Caco-2 (cell line): ENCODE results near the gene NLGN2. TPM values are rescaled to one million over a fixed set of nuclear protein-coding genes. Genes with fewer than 3 reads are reported as not detected.
A peak's percentile ranks its signal among the peaks of the same experiment; 100 is the strongest.

Source experiments
- BruUV-seq: library from RNA; stranded (reverse); fragments of 400-500 nt; replicated peaks from 2 replicates; lab custom pipeline; 2021; lab: Mats Ljungman, UMichigan
- CTCF ChIA-PET: fragments of 300-600 bp; sonication (Branson Sonifier 250); formaldehyde crosslinking; loops from one replicate; lab custom pipeline; 2022; ENCODE audit warnings: antibody characterized with exemption; lab: Charles Lee
- POLR2A ChIA-PET: fragments of 300-600 bp; sonication (Branson Sonifier 250); formaldehyde crosslinking; loops from one replicate; lab custom pipeline; 2022; ENCODE audit warnings: antibody characterized with exemption; lab: Charles Lee
- DNase-seq, 2 experiments: peaks; one replicate each; pipeline versions ENCODE4 v3.0.0 to v3.0.0-alpha.2; 2020 to 2022
- H3K27me3 ChIP-seq: replicated peaks from 2 replicates; pipeline ENCODE4 v1.6.0; 2011; ENCODE audit warnings: low read length; ENCODE audit not compliant: control insufficient read depth, insufficient read depth
- H3K36me3 ChIP-seq: 2 replicates; pipeline ENCODE4 v1.5.1; 2011; ENCODE audit warnings: low read length; ENCODE audit not compliant: control insufficient read depth, insufficient read depth
- H3K4me1 ChIP-seq: fragments of 250-450 bp; sonication (Bioruptor Pico); 2 replicates; pipeline ENCODE4 v1.5.1; 2020; ENCODE audit warnings: mild to moderate bottlenecking
- H3K4me3 ChIP-seq: 2 replicates; pipeline ENCODE4 v1.5.1; 2011; ENCODE audit warnings: low read depth, mild to moderate bottlenecking, control low read depth, low read length
- H3K9me3 ChIP-seq: fragments of 250-450 bp; sonication (Bioruptor Pico); 2 replicates; pipeline ENCODE4 v1.5.1; 2020; ENCODE audit warnings: mild to moderate bottlenecking, moderate library complexity
- H3K27ac Mint-ChIP-seq: one replicate; pipeline ENCODE4 v1.8.0; 2022; ENCODE audit warnings: mixed read lengths; ENCODE audit not compliant: unreplicated experiment
- H3K27me3 Mint-ChIP-seq: one replicate; pipeline ENCODE4 v1.8.0; 2022; ENCODE audit warnings: mixed read lengths; ENCODE audit not compliant: insufficient read depth, unreplicated experiment
- H3K36me3 Mint-ChIP-seq: one replicate; pipeline ENCODE4 v1.8.0; 2022; ENCODE audit warnings: mild to moderate bottlenecking, mixed read lengths; ENCODE audit not compliant: insufficient read depth, unreplicated experiment
- H3K4me1 Mint-ChIP-seq: one replicate; pipeline ENCODE4 v1.8.0; 2022; ENCODE audit warnings: low read depth, mixed read lengths; ENCODE audit not compliant: unreplicated experiment
- H3K4me3 Mint-ChIP-seq: one replicate; pipeline ENCODE4 v1.8.0; 2022; ENCODE audit warnings: mild to moderate bottlenecking, moderate library complexity, mixed read lengths; ENCODE audit not compliant: unreplicated experiment
- H3K9me3 Mint-ChIP-seq: one replicate; pipeline ENCODE4 v1.8.0; 2022; ENCODE audit warnings: mixed read lengths; ENCODE audit not compliant: unreplicated experiment
- CTCF ChIP-seq, 2 experiments: fragments of 200-600 bp in 1 of 2; IDR thresholded peaks; 1 replicate in 1 of 2; 2 replicates in 1 of 2; pipeline versions ENCODE4 v1.5.1 to v1.8.0; 2011 to 2022; ENCODE audit warnings: antibody characterized with exemption in 1 of 2, control low read depth in 1 of 2, inconsistent platforms in 1 of 2, low read depth in 1 of 2, low read length in 1 of 2, mild to moderate bottlenecking in 1 of 2, moderate library complexity in 1 of 2; ENCODE audit not compliant: insufficient read depth in 1 of 2, severe bottlenecking in 1 of 2, unreplicated experiment in 1 of 2
- intact Hi-C: fragments of 100-400 bp; cut with micrococcal nuclease; formaldehyde crosslinking; loops from one replicate; pipeline ENCODE4 v1.10.0; 2022; ENCODE audit not compliant: unreplicated experiment
- total RNA-seq: library from RNA; stranded (reverse); gene quantifications from 2 replicates; pipeline ENCODE4 v1.2.3, GENCODE V29; 2022

NLGN2 gene
- total RNA-seq, 1 experiment from 2014 or later: 12.6 TPM

GRCh38 chr17:7444682-7445618 lies 37.3 kb downstream of the NLGN2 start, which contains the start of gene CHRNB1:
Gene CHRNB1, plus strand, starts transcription at chr17:7445061. Its CDS starts 67 bp downstream, at chr17:7445128.
- peak in 1 of 2 experiments; percentile 36 for DNase-seq
- TF ChIP-seq CTCF (IDR thresholded peaks at IDR 0.05; ENCODE audit: insufficient read depth in 1 of 2, low read depth in 1 of 2, low read length in 1 of 2, severe bottlenecking in 1 of 2, unreplicated experiment in 1 of 2): no peak
- Mint-ChIP-seq H3K27ac (no peak within 1 kb of the TSS), H3K27me3 (peaks cover 3% of the 10 kb centered on the region), H3K4me1 (no peaks in the 10 kb centered on the region), H3K4me3 (peak within 1 kb of the TSS; percentile 67), H3K36me3 (no peaks in the 10 kb centered on the region), H3K9me3 (no peaks in the 10 kb centered on the region)
- CTCF ChIA-PET: no interaction called here
- POLR2A ChIA-PET: no interaction called here
- no peaks in the 10 kb centered on the region for H3K36me3 ChIP-seq
- H3K4me1 ChIP-seq: no peaks in the 10 kb centered on the region
- no peak within 1 kb of the TSS for H3K4me3 ChIP-seq
- H3K9me3 ChIP-seq: no peaks in the 10 kb centered on the region
- H3K27me3 ChIP-seq: no peaks in the 10 kb centered on the region
- intact Hi-C loops: no loop called here
- no TSS peak for BruUV-seq

GRCh38 chr17:7445619-7445968 lies 37.9 kb downstream of the NLGN2 start:
- POLR2A ChIA-PET: interaction anchor here (0.5 kb wide), 1 partner anchor 34 kb away, joined by 3 read pairs; the partner anchor contains the start of gene ZBTB4
- no peaks in the 10 kb centered on the region for H3K9me3 ChIP-seq
- Mint-ChIP-seq H3K27ac (no peak overlapping the region), H3K4me3 (peak overlapping the region; percentile 67), H3K9me3 (no peaks in the 10 kb centered on the region), H3K36me3 (no peaks in the 10 kb centered on the region), H3K27me3 (peaks cover 3% of the 10 kb centered on the region), H3K4me1 (no peaks in the 10 kb centered on the region)
- no peak overlapping the region for H3K4me3 ChIP-seq
- H3K27me3 ChIP-seq: no peaks in the 10 kb centered on the region
- H3K4me1 ChIP-seq: no peaks in the 10 kb centered on the region
- no peak for TF ChIP-seq CTCF (IDR thresholded peaks at IDR 0.05; ENCODE audit: insufficient read depth in 1 of 2, low read depth in 1 of 2, low read length in 1 of 2, severe bottlenecking in 1 of 2, unreplicated experiment in 1 of 2)
- BruUV-seq: no TSS peak
- no peak for DNase-seq
- CTCF ChIA-PET: no interaction called here
- H3K36me3 ChIP-seq: no peaks in the 10 kb centered on the region
- intact Hi-C loops: no loop called here

- no peaks in the 10 kb centered on the region for H3K9me3 Mint-ChIP-seq
- CTCF ChIA-PET: no interaction called here
These were observed 40.8 kb downstream of the NLGN2 start for GRCh38 chr17:7448461-7448860.

More at GRCh38 chr17:7448461-7448860, 40.8 kb downstream of the NLGN2 start:
- intact Hi-C loops: no loop called here
- no peaks in the 10 kb centered on the region for H3K4me1 Mint-ChIP-seq
- peaks cover 3% of the 10 kb centered on the region for H3K27me3 Mint-ChIP-seq
- TF ChIP-seq CTCF (IDR thresholded peaks at IDR 0.05; ENCODE audit: insufficient read depth in 1 of 2, low read depth in 1 of 2, low read length in 1 of 2, severe bottlenecking in 1 of 2, unreplicated experiment in 1 of 2): no peak
- no peaks in the 10 kb centered on the region for H3K36me3 ChIP-seq
- no peaks in the 10 kb centered on the region for H3K36me3 Mint-ChIP-seq
- POLR2A ChIA-PET: no interaction called here
- H3K4me3 Mint-ChIP-seq: no peak overlapping the region
- no peak for DNase-seq
- H3K9me3 ChIP-seq: no peaks in the 10 kb centered on the region
- no peaks in the 10 kb centered on the region for H3K4me1 ChIP-seq
- H3K27ac Mint-ChIP-seq: no peak overlapping the region
- no peaks in the 10 kb centered on the region for H3K27me3 ChIP-seq
- H3K4me3 ChIP-seq: no peak overlapping the region
- no TSS peak for BruUV-seq
